HepG2 (cell line): ENCODE results near the gene RRP9. TPM values are rescaled to one million over a fixed set of nuclear protein-coding genes. Genes with fewer than 3 reads are reported as not detected.

Source experiments
- ATAC-seq: fragments of 200-7000 bp; cut with Tn5 transposase; 3 replicates; pipeline ENCODE4 v1.9.1; 2020; ENCODE audit warnings: mild to moderate bottlenecking, moderate library complexity
- BruUV-seq: library from RNA; stranded (reverse); fragments of 400-500 nt; replicated peaks from 2 replicates; lab custom pipeline; 2021; lab: Mats Ljungman, UMichigan
- CTCF ChIA-PET: fragments of 300-600 bp; formaldehyde crosslinking; extraction: SDS; loops from one replicate; lab custom pipeline; 2021; ENCODE audit warnings: low total read pairs, inconsistent platforms, low intra/inter-chr PET ratio; lab: Yijun Ruan, JAX
- POLR2A ChIA-PET: fragments of 350-600 bp; sonication (Branson Sonifier 250); formaldehyde crosslinking; loops from one replicate; lab custom pipeline; 2020; ENCODE audit warnings: antibody characterized with exemption, inconsistent platforms; lab: Yijun Ruan, JAX
- DNase-seq: peaks from one replicate; pipeline ENCODE4 v3.0.0-alpha.2; 2015; ENCODE audit warnings: low spot score
- FAIRE-seq: peaks from 3 replicates; lab custom pipeline; 2011; peaks lifted over from hg19 to GRCh38; lab: Jason Lieb, UNC
- H2AFZ ChIP-seq: one replicate; pipeline ENCODE4 v1.6.1; 2011; ENCODE audit warnings: low read length, inconsistent platforms
- H3K27ac ChIP-seq: fragments of 300-600 bp; 3 replicates; pipeline ENCODE4 v1.8.0; 2011; ENCODE audit warnings: mixed run types, mild to moderate bottlenecking, mixed read lengths, low read length, inconsistent platforms; ENCODE audit not compliant: insufficient read depth; ENCODE audit errors: extremely low read length
- H3K27me3 ChIP-seq, 2 experiments: fragments of 200-600 bp in 1 of 2; 2 replicates in 1 of 2; 3 replicates in 1 of 2; pipeline versions ENCODE4 v1.6.0 to v1.8.0; 2011; ENCODE audit warnings: low read length in 2 of 2, mild to moderate bottlenecking in 2 of 2, moderate library complexity in 2 of 2, inconsistent platforms in 1 of 2; ENCODE audit not compliant: insufficient read depth in 2 of 2, control insufficient read depth in 1 of 2
- H3K36me3 ChIP-seq, 2 experiments: fragments of 200-600 bp in 1 of 2; replicated peaks in 1 of 2; 2 replicates in 1 of 2; 3 replicates in 1 of 2; pipeline versions ENCODE4 v1.5.1 to v1.8.0; 2011; ENCODE audit warnings: low read length in 2 of 2, inconsistent platforms in 1 of 2; ENCODE audit not compliant: insufficient read depth in 2 of 2, control insufficient read depth in 1 of 2
- H3K4me1 ChIP-seq: 2 replicates; pipeline ENCODE4 v1.5.1; 2012; ENCODE audit warnings: low read length, inconsistent platforms; ENCODE audit not compliant: insufficient read depth
- H3K4me2 ChIP-seq: 2 replicates; pipeline ENCODE4 v1.6.0; 2011; ENCODE audit warnings: low read depth, low read length, inconsistent platforms
- H3K4me3 ChIP-seq, 3 experiments: fragments of 200-600 bp in 1 of 3; sonication (generic), shearing (Covaris generic) in 1 of 3; replicated peaks in 1 of 3; 2 replicates each; pipeline ENCODE4 v1.5.1; 2011 to 2016; ENCODE audit warnings: low read length in 3 of 3, inconsistent platforms in 2 of 3, low read depth in 2 of 3, mild to moderate bottlenecking in 2 of 3, control low read depth in 1 of 3, mixed read lengths in 1 of 3; ENCODE audit not compliant: insufficient read depth in 1 of 3
- H3K79me2 ChIP-seq: one replicate; pipeline ENCODE4 v1.6.1; 2011; ENCODE audit warnings: low read length, inconsistent platforms; ENCODE audit not compliant: insufficient read depth
- H3K9ac ChIP-seq: 2 replicates; pipeline ENCODE4 v1.6.0; 2011; ENCODE audit warnings: mild to moderate bottlenecking, low read depth, low read length, inconsistent platforms; ENCODE audit not compliant: insufficient read depth
- H3K9me3 ChIP-seq: 2 replicates; pipeline ENCODE4 v1.5.1; 2012; ENCODE audit warnings: mild to moderate bottlenecking, low read length
- H4K20me1 ChIP-seq: 2 replicates; pipeline ENCODE4 v1.6.0; 2011; ENCODE audit warnings: inconsistent platforms, mild to moderate bottlenecking, low read length, moderate library complexity; ENCODE audit not compliant: insufficient read depth
- ASH2L ChIP-seq: fragments of 300-600, 200-600 bp; sonication (generic); IDR thresholded peaks from 2 replicates; pipeline ENCODE4 v1.7.0; 2017; ENCODE audit warnings: low read depth, mild to moderate bottlenecking, moderate library complexity, mixed read lengths, low read length; ENCODE audit not compliant: insufficient read length
- JARID2 ChIP-seq: sonication (generic); formaldehyde crosslinking; IDR thresholded peaks from 2 replicates; pipeline ENCODE4 v1.8.1; 2023; ENCODE audit warnings: missing genetic modification reagents, inconsistent platforms; ENCODE audit not compliant: insufficient replicate concordance
- LCORL ChIP-seq, 2 experiments: fragments of 450-650 bp in 1 of 2; sonication (generic) in 1 of 2; formaldehyde crosslinking in 1 of 2; IDR thresholded peaks; 2 replicates each; pipeline versions ENCODE4 v1.5.0 to v1.6.1; 2017 to 2020; ENCODE audit warnings: antibody characterized with exemption in 1 of 2, missing genetic modification reagents in 1 of 2
- MAFF ChIP-seq: IDR thresholded peaks from 2 replicates; pipeline ENCODE4 v1.6.1; 2011; ENCODE audit warnings: low read depth, low read length, improper control_type of control experiment
- MEF2D ChIP-seq: sonication (generic); formaldehyde crosslinking; IDR thresholded peaks from 2 replicates; pipeline ENCODE4 v1.5.1; 2020; ENCODE audit warnings: mild to moderate bottlenecking, missing genetic modification reagents
- REXO4 ChIP-seq: sonication (generic); formaldehyde crosslinking; IDR thresholded peaks from 2 replicates; pipeline ENCODE4 v1.8.0; 2022; ENCODE audit warnings: missing genetic modification reagents, mild to moderate bottlenecking, borderline replicate concordance
- U2AF1 ChIP-seq: fragments of 200-400 bp; formaldehyde crosslinking; optimal IDR thresholded peaks from 2 replicates; pipeline ENCODE3; 2017; ENCODE audit warnings: mild to moderate bottlenecking, low read depth, low read length
- ZNF143 ChIP-seq: sonication (generic); formaldehyde crosslinking; IDR thresholded peaks from 2 replicates; pipeline ENCODE4 v1.4.0; 2020; ENCODE audit warnings: missing genetic modification reagents
- ZNF160 ChIP-seq: sonication (generic); formaldehyde crosslinking; IDR thresholded peaks from 2 replicates; pipeline ENCODE4 v1.8.0; 2022; ENCODE audit warnings: mild to moderate bottlenecking, inconsistent platforms, missing genetic modification reagents
- ZNF260 ChIP-seq: sonication (generic); formaldehyde crosslinking; IDR thresholded peaks from 2 replicates; pipeline ENCODE4 v1.4.0; 2020; ENCODE audit warnings: missing genetic modification reagents, low read depth, mild to moderate bottlenecking, borderline replicate concordance
- ZNF577 ChIP-seq: sonication (generic); formaldehyde crosslinking; IDR thresholded peaks from 2 replicates; pipeline ENCODE4 v1.4.0; 2020; ENCODE audit warnings: mild to moderate bottlenecking, low read depth, missing genetic modification reagents, borderline replicate concordance
- ZNF792 ChIP-seq: IDR thresholded peaks from 2 replicates; pipeline ENCODE4 v1.6.1; 2016
- WGBS: methylation state at CpG from one replicate; pipeline ENCODE4 v1.1.6; 2017; ENCODE audit warnings: low lambda C conversion rate; 5-methylcytosine and 5-hydroxymethylcytosine counted together
- in situ Hi-C: cut with HindIII; loops from 2 replicates; pipeline ENCODE4 v1.10.0; 2017; ENCODE audit warnings: low pct_unique_long_range_greater_than_20kb; ENCODE audit not compliant: extremely low pct_ligation_motif_present
- intact Hi-C: fragments of 100-400 bp; cut with micrococcal nuclease; formaldehyde crosslinking; loops from one replicate; pipeline ENCODE4 v1.10.0; 2022; ENCODE audit not compliant: unreplicated experiment
- polyA plus RNA-seq, 8 experiments: library from polyadenylated mRNA; depleted of rRNA in 3 of 8; stranded (reverse) in 7 of 8; unstranded in 1 of 8; fragments of >200 nt; fragmentation: Illumina TruSeq in 4 of 8; extraction: Trizol in 4 of 8; gene quantifications; 2 replicates each; pipeline versions ENCODE4 v1.2.1 to v1.2.3, GENCODE V29; 2011 to 2016; ENCODE audit warnings: low read depth in 4 of 8, missing spikeins in 1 of 8, mixed read lengths in 1 of 8; ENCODE audit not compliant: insufficient read depth in 1 of 8
- total RNA-seq, 5 experiments: library from RNA; depleted of rRNA; stranded (reverse); fragments of >200 nt; fragmentation: Illumina TruSeq; extraction: Trizol; gene quantifications; 2 replicates each; pipeline ENCODE4 v1.2.3, GENCODE V29; 2016; ENCODE audit warnings: low read depth in 1 of 5
- TF ChIP-seq, protein P1 (sequence below): sonication (generic); formaldehyde crosslinking; IDR thresholded peaks from 2 replicates; pipeline ENCODE4 v1.5.0; 2020; ENCODE audit warnings: missing genetic modification reagents
- TF ChIP-seq, protein P2 (sequence below): sonication (generic); formaldehyde crosslinking; IDR thresholded peaks from 2 replicates; pipeline ENCODE4 v1.8.0; 2022; ENCODE audit warnings: mild to moderate bottlenecking, missing genetic modification reagents
- TF ChIP-seq, protein P3 (sequence below): sonication (generic); formaldehyde crosslinking; IDR thresholded peaks from 2 replicates; pipeline ENCODE4 v1.8.0; 2022; ENCODE audit warnings: missing genetic modification reagents, mild to moderate bottlenecking, moderate library complexity, borderline replicate concordance
- TF ChIP-seq, protein P4 (sequence below): sonication (generic); formaldehyde crosslinking; IDR thresholded peaks from 2 replicates; pipeline ENCODE4 v1.5.1; 2020; ENCODE audit warnings: missing genetic modification reagents, mild to moderate bottlenecking, borderline replicate concordance

Gene RRP9
- total and polyA plus RNA-seq, 2 of the 13 experiments (the other 11 are each of a cell fraction or from before 2014, with no cell fraction given) = 14.8 to 44.0 TPM

DNA sequence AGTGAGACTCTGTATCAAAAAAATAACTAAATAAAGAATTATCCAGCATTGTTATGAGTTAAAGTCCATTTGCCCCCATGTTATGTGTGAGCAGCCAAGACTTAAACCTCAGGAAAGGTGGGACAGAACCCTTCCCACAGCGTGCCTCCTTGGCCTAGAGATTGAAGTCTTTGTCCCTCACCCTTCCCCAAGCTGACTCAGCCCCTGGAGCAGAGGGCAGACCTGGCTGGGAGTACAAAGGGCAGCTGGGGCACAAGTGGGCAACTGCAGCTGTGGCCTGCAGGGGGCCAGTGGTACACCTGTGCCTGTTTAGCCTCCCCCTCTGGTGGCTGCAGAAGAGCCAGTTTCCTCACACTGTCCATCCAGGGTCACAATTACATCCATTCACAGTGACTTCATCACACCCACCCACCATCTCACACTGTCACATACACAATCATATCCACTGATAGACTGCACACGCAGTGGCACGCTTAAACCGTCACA lies 40.7 kb upstream of the RRP9 start (continued):
- TF ChIP-seq ZNF143 (no peak), LCORL (IDR thresholded peaks at IDR 0.05) (no peak), LCORL (CRISPR knock-in tag; IDR thresholded peaks at IDR 0.05) (peak; percentile 71; the same call in 1 of the 2 replicates)
- TF ChIP-seq, protein P1, sequence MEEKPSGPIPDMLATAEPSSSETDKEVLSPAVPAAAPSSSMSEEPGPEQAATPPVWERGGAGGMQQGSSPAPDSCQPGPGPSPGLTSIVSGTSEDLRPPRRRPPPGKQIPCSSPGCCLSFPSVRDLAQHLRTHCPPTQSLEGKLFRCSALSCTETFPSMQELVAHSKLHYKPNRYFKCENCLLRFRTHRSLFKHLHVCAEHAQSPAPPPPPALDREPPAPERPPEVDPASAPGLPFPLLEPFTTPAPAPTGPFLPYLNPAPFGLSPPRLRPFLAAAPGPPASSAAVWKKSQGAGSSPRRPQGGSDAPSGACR (CRISPR knock-in tag) = peak; percentile 85

DNA sequence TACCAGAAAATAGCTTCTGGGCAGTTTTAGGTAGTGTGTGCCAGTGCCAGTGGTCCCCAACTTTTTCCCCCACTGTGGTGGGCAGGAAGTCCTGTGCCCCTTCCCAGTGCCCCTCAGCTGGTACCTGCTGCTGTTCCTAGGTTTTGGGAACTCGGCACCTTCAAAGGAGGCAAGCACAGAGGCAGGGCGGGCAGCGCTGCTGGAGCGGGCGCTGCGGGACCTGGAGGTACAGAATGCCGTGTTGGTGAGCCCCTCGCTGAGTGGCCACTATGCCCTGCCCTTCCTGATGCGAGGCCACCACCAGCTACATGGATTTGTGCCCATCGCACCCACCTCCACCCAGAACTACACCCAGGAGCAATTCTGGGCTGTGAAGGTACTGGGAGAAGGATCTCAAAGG lies 38.5 kb upstream of the RRP9 start:
- in situ Hi-C loops (no loop called here), intact Hi-C loops (no loop called here)
- FAIRE-seq = no peak
- no TSS peak for BruUV-seq
- no peak for ATAC-seq
- ChIA-PET POLR2A (interaction anchor here (6.4 kb wide), 1 partner anchor 37 kb away, joined by 99 read pairs; the partner anchor contains the start of genes PARP3 and RRP9), CTCF (no interaction called here)
- Histone ChIP-seq H3K36me3 (no peaks in the 10 kb centered on the region; a peak in 1 of 5 replicates), H3K4me1 (peaks cover 41% of the 10 kb centered on the region), H4K20me1 (no peaks in the 10 kb centered on the region), H3K9ac (no peak overlapping the region), H3K27me3 (no peaks in the 10 kb centered on the region), H3K4me3 (no peak overlapping the region), H3K27ac (no peak overlapping the region), H3K4me2 (no peak overlapping the region), H2AFZ (no peak overlapping the region), H3K9me3 (no peaks in the 10 kb centered on the region), H3K79me2 (peaks cover 14% of the 10 kb centered on the region)
- WGBS = 100% methylated on average over 2 of the region's 10 CpGs
- no peak for DNase-seq
- TF ChIP-seq ZNF577 (CRISPR knock-in tag) = no peak
- TF ChIP-seq ZNF260 = no peak
- TF ChIP-seq U2AF1 = no peak
- no peak for TF ChIP-seq MEF2D (CRISPR knock-in tag)
- TF ChIP-seq JARID2 (CRISPR knock-in tag) = no peak
- TF ChIP-seq ZNF160 (CRISPR knock-in tag) = no peak
- no peak for TF ChIP-seq MAFF
- no peak for TF ChIP-seq REXO4 (CRISPR knock-in tag)
- no peak for TF ChIP-seq ZNF792 (CRISPR knock-in tag)
- TF ChIP-seq, protein P2, sequence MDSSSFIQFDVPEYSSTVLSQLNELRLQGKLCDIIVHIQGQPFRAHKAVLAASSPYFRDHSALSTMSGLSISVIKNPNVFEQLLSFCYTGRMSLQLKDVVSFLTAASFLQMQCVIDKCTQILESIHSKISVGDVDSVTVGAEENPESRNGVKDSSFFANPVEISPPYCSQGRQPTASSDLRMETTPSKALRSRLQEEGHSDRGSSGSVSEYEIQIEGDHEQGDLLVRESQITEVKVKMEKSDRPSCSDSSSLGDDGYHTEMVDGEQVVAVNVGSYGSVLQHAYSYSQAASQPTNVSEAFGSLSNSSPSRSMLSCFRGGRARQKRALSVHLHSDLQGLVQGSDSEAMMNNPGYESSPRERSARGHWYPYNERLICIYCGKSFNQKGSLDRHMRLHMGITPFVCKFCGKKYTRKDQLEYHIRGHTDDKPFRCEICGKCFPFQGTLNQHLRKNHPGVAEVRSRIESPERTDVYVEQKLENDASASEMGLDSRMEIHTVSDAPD (CRISPR knock-in tag) = no peak
- TF ChIP-seq, protein P3, sequence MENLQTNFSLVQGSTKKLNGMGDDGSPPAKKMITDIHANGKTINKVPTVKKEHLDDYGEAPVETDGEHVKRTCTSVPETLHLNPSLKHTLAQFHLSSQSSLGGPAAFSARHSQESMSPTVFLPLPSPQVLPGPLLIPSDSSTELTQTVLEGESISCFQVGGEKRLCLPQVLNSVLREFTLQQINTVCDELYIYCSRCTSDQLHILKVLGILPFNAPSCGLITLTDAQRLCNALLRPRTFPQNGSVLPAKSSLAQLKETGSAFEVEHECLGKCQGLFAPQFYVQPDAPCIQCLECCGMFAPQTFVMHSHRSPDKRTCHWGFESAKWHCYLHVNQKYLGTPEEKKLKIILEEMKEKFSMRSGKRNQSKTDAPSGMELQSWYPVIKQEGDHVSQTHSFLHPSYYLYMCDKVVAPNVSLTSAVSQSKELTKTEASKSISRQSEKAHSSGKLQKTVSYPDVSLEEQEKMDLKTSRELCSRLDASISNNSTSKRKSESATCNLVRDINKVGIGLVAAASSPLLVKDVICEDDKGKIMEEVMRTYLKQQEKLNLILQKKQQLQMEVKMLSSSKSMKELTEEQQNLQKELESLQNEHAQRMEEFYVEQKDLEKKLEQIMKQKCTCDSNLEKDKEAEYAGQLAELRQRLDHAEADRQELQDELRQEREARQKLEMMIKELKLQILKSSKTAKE (CRISPR knock-in tag) = no peak
- TF ChIP-seq ASH2L = no peak
- TF ChIP-seq, protein P4, sequence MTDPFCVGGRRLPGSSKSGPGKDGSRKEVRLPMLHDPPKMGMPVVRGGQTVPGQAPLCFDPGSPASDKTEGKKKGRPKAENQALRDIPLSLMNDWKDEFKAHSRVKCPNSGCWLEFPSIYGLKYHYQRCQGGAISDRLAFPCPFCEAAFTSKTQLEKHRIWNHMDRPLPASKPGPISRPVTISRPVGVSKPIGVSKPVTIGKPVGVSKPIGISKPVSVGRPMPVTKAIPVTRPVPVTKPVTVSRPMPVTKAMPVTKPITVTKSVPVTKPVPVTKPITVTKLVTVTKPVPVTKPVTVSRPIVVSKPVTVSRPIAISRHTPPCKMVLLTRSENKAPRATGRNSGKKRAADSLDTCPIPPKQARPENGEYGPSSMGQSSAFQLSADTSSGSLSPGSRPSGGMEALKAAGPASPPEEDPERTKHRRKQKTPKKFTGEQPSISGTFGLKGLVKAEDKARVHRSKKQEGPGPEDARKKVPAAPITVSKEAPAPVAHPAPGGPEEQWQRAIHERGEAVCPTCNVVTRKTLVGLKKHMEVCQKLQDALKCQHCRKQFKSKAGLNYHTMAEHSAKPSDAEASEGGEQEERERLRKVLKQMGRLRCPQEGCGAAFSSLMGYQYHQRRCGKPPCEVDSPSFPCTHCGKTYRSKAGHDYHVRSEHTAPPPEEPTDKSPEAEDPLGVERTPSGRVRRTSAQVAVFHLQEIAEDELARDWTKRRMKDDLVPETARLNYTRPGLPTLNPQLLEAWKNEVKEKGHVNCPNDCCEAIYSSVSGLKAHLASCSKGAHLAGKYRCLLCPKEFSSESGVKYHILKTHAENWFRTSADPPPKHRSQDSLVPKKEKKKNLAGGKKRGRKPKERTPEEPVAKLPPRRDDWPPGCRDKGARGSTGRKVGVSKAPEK (CRISPR knock-in tag) = no peak
